CD14-positive monocyte (primary cell): ENCODE measurements around the gene SLC22A16. TPM values are rescaled to one million over a fixed set of nuclear protein-coding genes. Genes with fewer than 3 reads are reported as not detected.

Experiments
- DNase-seq, 3 donors: peaks; one replicate each; pipeline ENCODE4 v3.0.0-alpha.2; 2011 to 2022
- H2AFZ ChIP-seq: 2 replicates; pipeline ENCODE4 v1.6.0; 2012; ENCODE audit warnings: mild to moderate bottlenecking, low read depth, low read length, inconsistent platforms; ENCODE audit not compliant: insufficient read depth, poor library complexity, severe bottlenecking
- H3K27ac ChIP-seq, 2 donors: 1 replicate in 1 of 2; 2 replicates in 1 of 2; pipeline ENCODE4 v1.5.1; 2012 to 2013; ENCODE audit warnings: low read length in 2 of 2, control low read depth in 1 of 2, inconsistent platforms in 1 of 2, low read depth in 1 of 2, mild to moderate bottlenecking in 1 of 2
- H3K27me3 ChIP-seq, 2 donors: one replicate each; pipeline versions ENCODE4 v1.6.0 to v1.6.1; 2011 to 2013; ENCODE audit warnings: low read length in 2 of 2; ENCODE audit not compliant: control insufficient read depth in 2 of 2, insufficient read depth in 2 of 2
- H3K36me3 ChIP-seq, 2 donors: replicated peaks in 1 of 2; 1 replicate in 1 of 2; 2 replicates in 1 of 2; pipeline versions ENCODE4 v1.5.1 to v1.6.1; 2012 to 2013; ENCODE audit warnings: low read length in 2 of 2, control low read depth in 1 of 2, inconsistent platforms in 1 of 2, mild to moderate bottlenecking in 1 of 2; ENCODE audit not compliant: insufficient read depth in 2 of 2, control insufficient read depth in 1 of 2
- H3K4me1 ChIP-seq, 2 donors: 1 replicate in 1 of 2; 2 replicates in 1 of 2; pipeline versions ENCODE4 v1.5.1 to v1.6.1; 2012 to 2013; ENCODE audit warnings: low read length in 2 of 2, control low read depth in 1 of 2, inconsistent platforms in 1 of 2, mild to moderate bottlenecking in 1 of 2, moderate library complexity in 1 of 2; ENCODE audit not compliant: insufficient read depth in 2 of 2, control insufficient read depth in 1 of 2
- H3K4me2 ChIP-seq: replicated peaks from 2 replicates; pipeline ENCODE3; 2012; ENCODE audit warnings: low read length, moderate library complexity, mild to moderate bottlenecking; ENCODE audit not compliant: poor library complexity, severe bottlenecking; ENCODE audit errors: extremely low read depth
- H3K4me3 ChIP-seq, 3 experiments: fragments of 200-600 bp in 1 of 3; sonication (generic) in 1 of 3; replicated peaks in 1 of 3; 1 replicate in 2 of 3; 2 replicates in 1 of 3; pipeline ENCODE4 v1.5.1; 2011 to 2013; ENCODE audit warnings: low read length in 3 of 3, mild to moderate bottlenecking in 3 of 3, control low read depth in 2 of 3, low read depth in 2 of 3, inconsistent platforms in 1 of 3, moderate library complexity in 1 of 3
- H3K79me2 ChIP-seq: 2 replicates; pipeline ENCODE4 v1.6.0; 2012; ENCODE audit warnings: mild to moderate bottlenecking, control low read depth, inconsistent platforms, low read length, moderate library complexity; ENCODE audit not compliant: insufficient read depth
- H3K9ac ChIP-seq: 2 replicates; pipeline ENCODE4 v1.6.0; 2017; ENCODE audit warnings: low read length, mild to moderate bottlenecking; ENCODE audit not compliant: insufficient read depth, poor library complexity, severe bottlenecking
- H3K9me3 ChIP-seq, 2 donors: replicated peaks in 1 of 2; 1 replicate in 1 of 2; 2 replicates in 1 of 2; pipeline versions ENCODE4 v1.5.1 to v1.6.1; 2012 to 2013; ENCODE audit warnings: low read length in 2 of 2, control low read depth in 1 of 2; ENCODE audit not compliant: control insufficient read depth in 1 of 2, insufficient read depth in 1 of 2
- H4K20me1 ChIP-seq: 2 replicates; pipeline ENCODE4 v1.6.0; 2012; ENCODE audit warnings: mild to moderate bottlenecking, low read length, control low read depth, moderate library complexity; ENCODE audit not compliant: insufficient read depth
- H3K27ac Mint-ChIP-seq, 7 donors: one replicate each; pipeline ENCODE4 v1.8.0; 2020; ENCODE audit warnings: mild to moderate bottlenecking in 7 of 7, mixed read lengths in 7 of 7, moderate library complexity in 6 of 7, inconsistent platforms in 2 of 7
- H3K27me3 Mint-ChIP-seq, 3 donors: one replicate each; pipeline ENCODE4 v1.8.0; 2021 to 2022; ENCODE audit warnings: low read depth in 3 of 3, mild to moderate bottlenecking in 3 of 3, mixed read lengths in 3 of 3, moderate library complexity in 3 of 3, inconsistent platforms in 1 of 3
- H3K36me3 Mint-ChIP-seq, 2 donors: one replicate each; pipeline ENCODE4 v1.8.0; 2020; ENCODE audit warnings: mixed read lengths in 2 of 2, inconsistent platforms in 1 of 2, mild to moderate bottlenecking in 1 of 2
- H3K4me1 Mint-ChIP-seq: one replicate; pipeline ENCODE4 v1.8.0; 2020; ENCODE audit warnings: mild to moderate bottlenecking, mixed read lengths
- H3K4me3 Mint-ChIP-seq, 2 donors: one replicate each; pipeline ENCODE4 v1.8.0; 2020; ENCODE audit warnings: mild to moderate bottlenecking in 2 of 2, mixed read lengths in 2 of 2, moderate library complexity in 1 of 2
- H3K9me3 Mint-ChIP-seq, 7 donors: one replicate each; pipeline ENCODE4 v1.8.0; 2020 to 2022; ENCODE audit warnings: mixed read lengths in 7 of 7, mild to moderate bottlenecking in 6 of 7, moderate library complexity in 6 of 7, inconsistent platforms in 2 of 7
- CTCF ChIP-seq: fragments of 200-600 bp; IDR thresholded peaks from one replicate; pipeline ENCODE4 v1.8.0; 2022; ENCODE audit warnings: antibody characterized with exemption, mild to moderate bottlenecking
- WGBS: methylation state at CpG from one replicate; pipeline ENCODE4 v1.1.5; 2013; ENCODE audit warnings: missing lambda C conversion rate; ENCODE audit not compliant: insufficient coverage; 5-methylcytosine and 5-hydroxymethylcytosine counted together
- intact Hi-C, 2 donors: fragments of 100-400 bp; cut with micrococcal nuclease; formaldehyde crosslinking; loops; one replicate each; pipeline versions ENCODE4 v1.15.0 to v1.15.1; 2023
- polyA plus RNA-seq, 3 donors: library from polyadenylated mRNA; depleted of rRNA in 1 of 3; unstranded in 2 of 3; stranded (reverse) in 1 of 3; fragments of 300-500 nt in 2 of 3; fragments of >200 nt in 1 of 3; fragmentation: Illumina TruSeq in 2 of 3; gene quantifications; 1 replicate in 2 of 3; 2 replicates in 1 of 3; pipeline ENCODE4 v1.2.3, GENCODE V29; 2012 to 2021

SLC22A16 gene
- polyA plus RNA-seq, 3 donors = 1.8 to 15.6 (median 4.0) TPM

- H3K4me1 ChIP-seq = peaks cover 2 to 4% of the 10 kb centered on the region in 2 donors
- WGBS = no CpG with 5 or more reads among the region's 2 CpGs
- no peak overlapping the region for H3K27ac Mint-ChIP-seq
- H3K27me3 ChIP-seq = no peaks in the 10 kb centered on the region
- H4K20me1 ChIP-seq = no peaks in the 10 kb centered on the region
- intact Hi-C loops = loop anchor here in 1 of 2 donors (10.0 kb wide), 2 partner anchors 420 to 480 kb away; no protein-coding TSS in a partner anchor
- no peak overlapping the region for H2AFZ ChIP-seq
- DNase-seq = no peak
- no peaks in the 10 kb centered on the region for H3K36me3 Mint-ChIP-seq
- no peak overlapping the region for H3K4me3 Mint-ChIP-seq
- no peak overlapping the region for H3K4me2 ChIP-seq
- TF ChIP-seq CTCF = no peak
- peaks cover 0 to 3% of the 10 kb centered on the region in 2 donors for H3K9me3 ChIP-seq
- no peak overlapping the region for H3K4me3 ChIP-seq
- no peaks in the 10 kb centered on the region for H3K79me2 ChIP-seq
- H3K9me3 Mint-ChIP-seq = peaks cover 0 to 3% (median 0%) of the 10 kb centered on the region in 7 donors
- no peaks in the 10 kb centered on the region for H3K27me3 Mint-ChIP-seq
- H3K36me3 ChIP-seq = no peaks in the 10 kb centered on the region
- H3K4me1 Mint-ChIP-seq = peaks cover 12% of the 10 kb centered on the region
- H3K27ac ChIP-seq = no peak overlapping the region
- H3K9ac ChIP-seq = no peak overlapping the region
Measured at GRCh38 chr6:110524305-110524704, 47.9 kb upstream of the SLC22A16 start.

- H4K20me1 ChIP-seq = no peaks in the 10 kb centered on the region
- DNase-seq = peak in 1 of 3 donors; percentile 33
- no peaks in the 10 kb centered on the region for H3K27me3 Mint-ChIP-seq
- H3K4me3 Mint-ChIP-seq = no peak overlapping the region
- H3K27ac Mint-ChIP-seq = no peak overlapping the region
- H3K4me2 ChIP-seq = no peak overlapping the region
- H3K36me3 ChIP-seq = no peaks in the 10 kb centered on the region
- no peaks in the 10 kb centered on the region for H3K4me1 ChIP-seq
- no peaks in the 10 kb centered on the region for H3K27me3 ChIP-seq
- H3K27ac ChIP-seq = no peak overlapping the region
- intact Hi-C loops = loop anchor here in 1 of 2 donors (10.0 kb wide), 2 partner anchors 421 to 481 kb away; no protein-coding TSS in a partner anchor
- no peaks in the 10 kb centered on the region for H3K79me2 ChIP-seq
- no peak overlapping the region for H3K4me3 ChIP-seq
- TF ChIP-seq CTCF = no peak
- H2AFZ ChIP-seq = no peak overlapping the region
- peaks cover 5% of the 10 kb centered on the region for H3K4me1 Mint-ChIP-seq
- 90% methylated on average over 2 of the region's 4 CpGs for WGBS
- H3K36me3 Mint-ChIP-seq = no peaks in the 10 kb centered on the region
- H3K9me3 Mint-ChIP-seq = peaks cover 0 to 3% (median 0%) of the 10 kb centered on the region in 7 donors
- H3K9ac ChIP-seq = no peak overlapping the region
- H3K9me3 ChIP-seq = peaks cover 0 to 3% of the 10 kb centered on the region in 2 donors
Measured at GRCh38 chr6:110523451-110524021, 47.1 kb upstream of the SLC22A16 start.
